K562 (cell line): ENCODE results near the gene MGST3. TPM values are rescaled to one million over a fixed set of nuclear protein-coding genes. Genes with fewer than 3 reads are reported as not detected.

Experiments
- EP300 ChIP-seq: IDR thresholded peaks from 2 replicates; pipeline ENCODE4 v1.6.1; 2012; ENCODE audit warnings: low read length, improper control_type of control experiment
- EZH2 ChIP-seq: IDR thresholded peaks from 2 replicates; pipeline ENCODE4 v1.6.1; 2012; ENCODE audit warnings: low read depth, mild to moderate bottlenecking, inconsistent platforms, low read length, borderline replicate concordance
- GTF2A2 ChIP-seq: IDR thresholded peaks from 2 replicates; pipeline ENCODE4 v1.6.1; 2016; ENCODE audit warnings: mild to moderate bottlenecking, missing genetic modification characterization, missing compliant biosample characterization
- GTF2E2 ChIP-seq: fragments of 200-800 bp; sonication (Bioruptor generic); IDR thresholded peaks from 2 replicates; pipeline ENCODE4 v1.6.1; 2016; ENCODE audit warnings: missing genetic modification characterization, missing compliant biosample characterization
- IRF2 ChIP-seq: sonication (generic); formaldehyde crosslinking; IDR thresholded peaks from 2 replicates; pipeline ENCODE4 v1.8.1; 2022; ENCODE audit warnings: mild to moderate bottlenecking, missing genetic modification reagents
- MBD2 ChIP-seq: sonication (generic); IDR thresholded peaks from 2 replicates; pipeline ENCODE4 v1.6.1; 2016; ENCODE audit warnings: low read depth, borderline replicate concordance
- NCOR1 ChIP-seq: fragments of 450-650 bp; IDR thresholded peaks from 2 replicates; pipeline ENCODE4 v1.6.1; 2016; ENCODE audit warnings: mild to moderate bottlenecking, moderate library complexity
- PML ChIP-seq: IDR thresholded peaks from 2 replicates; pipeline ENCODE4 v1.6.1; 2012; ENCODE audit warnings: low read length, inconsistent platforms
- POLR2G ChIP-seq: fragments of 200-400 bp; formaldehyde crosslinking; IDR thresholded peaks from 2 replicates; pipeline ENCODE4 v1.6.1; 2017; ENCODE audit warnings: low read depth, mild to moderate bottlenecking, antibody characterized with exemption, low read length, moderate library complexity
- SNIP1 ChIP-seq: fragments of 450-650 bp; IDR thresholded peaks from 2 replicates; pipeline ENCODE4 v1.7.1; 2017; ENCODE audit warnings: low read depth, mild to moderate bottlenecking
- ZNF57 ChIP-seq: fragments of 450-650 bp; formaldehyde crosslinking; IDR thresholded peaks from 2 replicates; pipeline ENCODE4 v1.4.0; 2020; ENCODE audit warnings: mild to moderate bottlenecking, moderate library complexity
- ZNF77 ChIP-seq: fragments of 250-450 bp; sonication (Bioruptor Pico); IDR thresholded peaks from 2 replicates; pipeline ENCODE4 v1.5.0; 2020
- polyA plus RNA-seq, 8 experiments: library from polyadenylated mRNA; depleted of rRNA in 4 of 8; stranded (reverse) in 5 of 8; unstranded in 3 of 8; fragments of >200 nt; fragmentation: Nextera tagmentation in 2 of 8; fragmentation: Illumina TruSeq in 1 of 8; extraction: Ambion mirVana in 2 of 8; extraction: Trizol in 1 of 8; gene quantifications; 2 replicates each; pipeline versions ENCODE4 v1.2.1 to v1.2.3, GENCODE V29; 2011 to 2014; ENCODE audit warnings: inconsistent platforms in 1 of 8, missing spikeins in 1 of 8
- total RNA-seq, 7 experiments: library from RNA; depleted of rRNA in 6 of 7; stranded (reverse); fragments of >200 nt in 6 of 7; fragmentation: Illumina TruSeq in 2 of 7; extraction: Trizol in 2 of 7; gene quantifications; 2 replicates each; pipeline versions ENCODE4 v1.2.1 to v1.2.3, GENCODE V29; 2011 to 2021; ENCODE audit warnings: low replicate concordance in 1 of 7
- TF ChIP-seq, protein P1 (sequence below): sonication (generic); formaldehyde crosslinking; IDR thresholded peaks from 2 replicates; pipeline ENCODE4 v1.8.0; 2023; ENCODE audit warnings: missing genetic modification reagents, mild to moderate bottlenecking, borderline replicate concordance
- TF ChIP-seq, protein P2 (sequence below): sonication (generic); formaldehyde crosslinking; IDR thresholded peaks from 2 replicates; pipeline ENCODE4 v1.8.0; 2022; ENCODE audit warnings: mild to moderate bottlenecking, low read depth, missing genetic modification reagents
- TF ChIP-seq, protein P3 (sequence below): fragments of 250-450 bp; sonication (Bioruptor Pico); IDR thresholded peaks from 2 replicates; pipeline ENCODE4 v1.4.0; 2020
- TF ChIP-seq, protein P4 (sequence below): fragments of 250-450 bp; sonication (Bioruptor Pico); IDR thresholded peaks from 2 replicates; pipeline ENCODE4 v1.8.0; 2022; ENCODE audit warnings: moderate library complexity, mild to moderate bottlenecking, inconsistent platforms
- TF ChIP-seq, protein P5 (sequence below): fragments of 450-650 bp; formaldehyde crosslinking; IDR thresholded peaks from 2 replicates; pipeline ENCODE4 v1.4.0; 2020; ENCODE audit warnings: mild to moderate bottlenecking, moderate library complexity
- TF ChIP-seq, protein P6 (sequence below): sonication (generic); formaldehyde crosslinking; IDR thresholded peaks from 2 replicates; pipeline ENCODE4 v1.8.0; 2022; ENCODE audit warnings: missing genetic modification reagents, mild to moderate bottlenecking, moderate library complexity, borderline replicate concordance

MGST3 gene
- total and polyA plus RNA-seq, 9 of the 15 experiments (the other 6 are each of a cell fraction or from before 2014, with no cell fraction given) = 70.7 to 287 (median 105) TPM

DNA sequence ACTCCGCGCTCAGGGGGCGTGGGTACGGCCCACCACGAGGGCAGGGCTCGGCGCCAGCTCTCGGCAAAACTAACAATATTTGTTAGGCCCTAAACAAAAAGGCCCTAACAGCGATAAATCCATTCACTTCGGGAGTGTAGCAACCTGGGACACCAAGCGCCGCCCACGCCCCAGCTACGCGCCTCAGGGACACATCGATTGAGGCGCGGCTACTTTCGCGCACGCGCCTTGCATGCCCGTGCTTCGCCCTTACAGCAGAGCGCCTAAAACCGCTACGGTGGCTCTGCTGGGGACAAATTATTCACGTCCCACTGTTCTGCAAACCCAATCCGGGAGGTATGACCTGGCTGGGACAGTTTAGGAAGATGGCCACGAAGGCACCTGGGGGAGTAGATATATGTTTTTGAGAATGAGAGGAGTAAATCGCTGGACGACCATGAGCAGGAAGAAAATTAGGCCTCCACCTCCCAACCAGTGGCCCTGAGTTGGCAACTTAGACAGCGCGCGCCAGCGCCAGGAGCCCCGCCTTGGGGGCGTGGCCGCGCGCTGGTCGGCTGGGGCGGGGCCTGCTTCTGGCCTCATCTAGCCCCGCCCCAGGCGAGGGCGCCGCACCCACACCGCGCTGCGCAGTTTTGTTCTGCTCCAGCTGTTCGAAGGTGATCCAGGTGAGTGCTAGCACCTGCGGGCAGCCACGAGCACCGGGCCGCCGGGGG, at the start of gene MGST3 (continued):
- TF ChIP-seq MBD2 (peak; percentile 17; the same call in 1 of the 2 replicates), POLR2G (peak; percentile 95), SNIP1 (no peak), GTF2A2 (tag) (no peak), ZNF57 (no peak), IRF2 (no peak), GTF2E2 (tag) (no peak), ZNF77 (no peak), EP300 (no peak), EZH2 (no peak), PML (peak; percentile 72; the same call in 1 of the 2 replicates), NCOR1 (no peak)
- TF ChIP-seq, protein P1, sequence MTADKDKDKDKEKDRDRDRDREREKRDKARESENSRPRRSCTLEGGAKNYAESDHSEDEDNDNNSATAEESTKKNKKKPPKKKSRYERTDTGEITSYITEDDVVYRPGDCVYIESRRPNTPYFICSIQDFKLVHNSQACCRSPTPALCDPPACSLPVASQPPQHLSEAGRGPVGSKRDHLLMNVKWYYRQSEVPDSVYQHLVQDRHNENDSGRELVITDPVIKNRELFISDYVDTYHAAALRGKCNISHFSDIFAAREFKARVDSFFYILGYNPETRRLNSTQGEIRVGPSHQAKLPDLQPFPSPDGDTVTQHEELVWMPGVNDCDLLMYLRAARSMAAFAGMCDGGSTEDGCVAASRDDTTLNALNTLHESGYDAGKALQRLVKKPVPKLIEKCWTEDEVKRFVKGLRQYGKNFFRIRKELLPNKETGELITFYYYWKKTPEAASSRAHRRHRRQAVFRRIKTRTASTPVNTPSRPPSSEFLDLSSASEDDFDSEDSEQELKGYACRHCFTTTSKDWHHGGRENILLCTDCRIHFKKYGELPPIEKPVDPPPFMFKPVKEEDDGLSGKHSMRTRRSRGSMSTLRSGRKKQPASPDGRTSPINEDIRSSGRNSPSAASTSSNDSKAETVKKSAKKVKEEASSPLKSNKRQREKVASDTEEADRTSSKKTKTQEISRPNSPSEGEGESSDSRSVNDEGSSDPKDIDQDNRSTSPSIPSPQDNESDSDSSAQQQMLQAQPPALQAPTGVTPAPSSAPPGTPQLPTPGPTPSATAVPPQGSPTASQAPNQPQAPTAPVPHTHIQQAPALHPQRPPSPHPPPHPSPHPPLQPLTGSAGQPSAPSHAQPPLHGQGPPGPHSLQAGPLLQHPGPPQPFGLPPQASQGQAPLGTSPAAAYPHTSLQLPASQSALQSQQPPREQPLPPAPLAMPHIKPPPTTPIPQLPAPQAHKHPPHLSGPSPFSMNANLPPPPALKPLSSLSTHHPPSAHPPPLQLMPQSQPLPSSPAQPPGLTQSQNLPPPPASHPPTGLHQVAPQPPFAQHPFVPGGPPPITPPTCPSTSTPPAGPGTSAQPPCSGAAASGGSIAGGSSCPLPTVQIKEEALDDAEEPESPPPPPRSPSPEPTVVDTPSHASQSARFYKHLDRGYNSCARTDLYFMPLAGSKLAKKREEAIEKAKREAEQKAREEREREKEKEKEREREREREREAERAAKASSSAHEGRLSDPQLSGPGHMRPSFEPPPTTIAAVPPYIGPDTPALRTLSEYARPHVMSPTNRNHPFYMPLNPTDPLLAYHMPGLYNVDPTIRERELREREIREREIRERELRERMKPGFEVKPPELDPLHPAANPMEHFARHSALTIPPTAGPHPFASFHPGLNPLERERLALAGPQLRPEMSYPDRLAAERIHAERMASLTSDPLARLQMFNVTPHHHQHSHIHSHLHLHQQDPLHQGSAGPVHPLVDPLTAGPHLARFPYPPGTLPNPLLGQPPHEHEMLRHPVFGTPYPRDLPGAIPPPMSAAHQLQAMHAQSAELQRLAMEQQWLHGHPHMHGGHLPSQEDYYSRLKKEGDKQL (CRISPR knock-in tag) = no peak
- TF ChIP-seq, protein P2, sequence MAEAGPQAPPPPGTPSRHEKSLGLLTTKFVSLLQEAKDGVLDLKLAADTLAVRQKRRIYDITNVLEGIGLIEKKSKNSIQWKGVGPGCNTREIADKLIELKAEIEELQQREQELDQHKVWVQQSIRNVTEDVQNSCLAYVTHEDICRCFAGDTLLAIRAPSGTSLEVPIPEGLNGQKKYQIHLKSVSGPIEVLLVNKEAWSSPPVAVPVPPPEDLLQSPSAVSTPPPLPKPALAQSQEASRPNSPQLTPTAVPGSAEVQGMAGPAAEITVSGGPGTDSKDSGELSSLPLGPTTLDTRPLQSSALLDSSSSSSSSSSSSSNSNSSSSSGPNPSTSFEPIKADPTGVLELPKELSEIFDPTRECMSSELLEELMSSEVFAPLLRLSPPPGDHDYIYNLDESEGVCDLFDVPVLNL (CRISPR knock-in tag) = no peak
- TF ChIP-seq, protein P3, sequence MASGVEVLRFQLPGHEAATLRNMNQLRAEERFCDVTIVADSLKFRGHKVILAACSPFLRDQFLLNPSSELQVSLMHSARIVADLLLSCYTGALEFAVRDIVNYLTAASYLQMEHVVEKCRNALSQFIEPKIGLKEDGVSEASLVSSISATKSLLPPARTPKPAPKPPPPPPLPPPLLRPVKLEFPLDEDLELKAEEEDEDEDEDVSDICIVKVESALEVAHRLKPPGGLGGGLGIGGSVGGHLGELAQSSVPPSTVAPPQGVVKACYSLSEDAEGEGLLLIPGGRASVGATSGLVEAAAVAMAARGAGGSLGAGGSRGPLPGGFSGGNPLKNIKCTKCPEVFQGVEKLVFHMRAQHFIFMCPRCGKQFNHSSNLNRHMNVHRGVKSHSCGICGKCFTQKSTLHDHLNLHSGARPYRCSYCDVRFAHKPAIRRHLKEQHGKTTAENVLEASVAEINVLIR = peak; percentile 56; the same call in 1 of the 2 replicates
- TF ChIP-seq, protein P4, sequence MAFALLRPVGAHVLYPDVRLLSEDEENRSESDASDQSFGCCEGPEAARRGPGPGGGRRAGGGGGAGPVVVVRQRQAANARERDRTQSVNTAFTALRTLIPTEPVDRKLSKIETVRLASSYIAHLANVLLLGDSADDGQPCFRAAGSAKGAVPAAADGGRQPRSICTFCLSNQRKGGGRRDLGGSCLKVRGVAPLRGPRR = no peak
- TF ChIP-seq, protein P5, sequence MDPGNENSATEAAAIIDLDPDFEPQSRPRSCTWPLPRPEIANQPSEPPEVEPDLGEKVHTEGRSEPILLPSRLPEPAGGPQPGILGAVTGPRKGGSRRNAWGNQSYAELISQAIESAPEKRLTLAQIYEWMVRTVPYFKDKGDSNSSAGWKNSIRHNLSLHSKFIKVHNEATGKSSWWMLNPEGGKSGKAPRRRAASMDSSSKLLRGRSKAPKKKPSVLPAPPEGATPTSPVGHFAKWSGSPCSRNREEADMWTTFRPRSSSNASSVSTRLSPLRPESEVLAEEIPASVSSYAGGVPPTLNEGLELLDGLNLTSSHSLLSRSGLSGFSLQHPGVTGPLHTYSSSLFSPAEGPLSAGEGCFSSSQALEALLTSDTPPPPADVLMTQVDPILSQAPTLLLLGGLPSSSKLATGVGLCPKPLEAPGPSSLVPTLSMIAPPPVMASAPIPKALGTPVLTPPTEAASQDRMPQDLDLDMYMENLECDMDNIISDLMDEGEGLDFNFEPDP (CRISPR knock-in tag) = no peak
- TF ChIP-seq, protein P6, sequence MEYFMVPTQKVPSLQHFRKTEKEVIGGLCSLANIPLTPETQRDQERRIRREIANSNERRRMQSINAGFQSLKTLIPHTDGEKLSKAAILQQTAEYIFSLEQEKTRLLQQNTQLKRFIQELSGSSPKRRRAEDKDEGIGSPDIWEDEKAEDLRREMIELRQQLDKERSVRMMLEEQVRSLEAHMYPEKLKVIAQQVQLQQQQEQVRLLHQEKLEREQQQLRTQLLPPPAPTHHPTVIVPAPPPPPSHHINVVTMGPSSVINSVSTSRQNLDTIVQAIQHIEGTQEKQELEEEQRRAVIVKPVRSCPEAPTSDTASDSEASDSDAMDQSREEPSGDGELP (CRISPR knock-in tag) = peak; percentile 94
